ENCODE data around the gene CCT3.
"Not testable (repeated sequence)": the region's sequence is repeated elsewhere in the genome, so short reads cannot be mapped to it uniquely, and the experiment has no call there.

The CCT3 gene

GRCh38 chr1:156368157-156368658, 30.1 kb upstream of the CCT3 start:
- no peak for DNase-seq (ENCODE audit: low spot score)

GRCh38 chr1:156367383-156368156, 29.5 kb upstream of the CCT3 start:
- no peak for DNase-seq (ENCODE audit: low spot score)

DNA sequence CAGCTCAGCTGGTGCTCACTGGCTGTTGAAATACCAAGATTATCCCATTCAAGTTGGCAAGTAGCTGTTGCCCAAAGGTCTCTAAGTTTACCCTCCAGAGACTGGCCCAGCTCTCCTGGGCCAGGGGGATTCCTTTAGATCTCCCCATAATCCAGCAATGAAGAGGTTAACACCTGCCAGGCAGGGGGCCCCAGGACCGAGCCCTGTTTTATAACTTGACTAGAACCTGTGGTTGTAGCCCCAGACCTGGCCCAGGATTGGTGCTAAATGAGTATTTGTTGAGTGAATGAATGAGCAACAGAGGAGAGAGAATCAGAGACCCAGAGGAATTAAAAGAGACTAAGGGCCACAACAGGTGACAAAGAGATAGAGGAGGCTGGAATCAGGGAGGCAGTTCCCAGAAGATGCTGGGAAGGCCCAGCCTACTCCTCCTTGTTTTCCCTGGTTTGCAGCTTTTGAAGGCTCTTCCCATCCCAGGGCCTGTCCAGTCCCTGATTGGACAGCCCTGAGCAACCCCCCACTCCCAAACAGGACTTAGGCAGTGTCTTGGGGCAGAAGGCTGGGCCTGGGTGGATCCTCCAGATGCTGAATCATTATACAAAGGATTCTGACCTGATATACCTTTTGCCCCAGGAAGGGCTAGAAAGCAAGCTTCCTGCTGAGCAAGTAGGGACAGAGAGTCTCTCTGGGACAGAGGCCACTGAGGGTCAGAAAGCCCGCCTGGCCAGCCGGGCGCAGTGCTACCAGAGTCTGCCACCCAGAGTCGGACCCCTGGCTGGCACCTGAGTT, 28.5 kb upstream of the CCT3 start:
- no peak for DNase-seq (ENCODE audit: low spot score)

DNA sequence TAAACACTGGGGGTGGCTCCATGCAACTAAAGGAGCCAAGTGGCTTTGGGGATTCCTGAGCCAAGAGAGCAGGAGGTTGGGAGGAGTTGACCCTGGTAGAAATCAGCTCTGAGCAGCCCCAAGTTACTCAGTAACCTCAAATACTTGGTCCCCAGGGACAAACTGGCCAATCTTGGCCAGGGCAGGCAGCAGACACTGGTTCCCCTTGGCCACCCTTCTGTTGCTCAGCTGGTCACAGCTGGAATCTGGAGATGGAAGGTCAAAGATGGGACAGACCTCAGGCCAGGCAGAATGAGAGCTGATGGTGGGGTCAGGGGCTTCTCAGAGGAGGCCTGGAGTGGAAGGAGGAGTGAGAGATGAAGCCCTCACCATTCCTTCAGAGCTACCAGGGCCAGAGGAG, 27.7 kb upstream of the CCT3 start:
- DNase-seq (ENCODE audit: low spot score), result no peak

GRCh38 chr1:156360534-156360933, 22.4 kb upstream of the CCT3 start:
- no peak for DNase-seq (ENCODE audit: low spot score)

- no peak for DNase-seq (ENCODE audit: low spot score)
Observed at GRCh38 chr1:156359973-156360372, 21.9 kb upstream of the CCT3 start.

GRCh38 chr1:156359249-156359648, 21.2 kb upstream of the CCT3 start:
- DNase-seq (ENCODE audit: low spot score), result no peak

DNA sequence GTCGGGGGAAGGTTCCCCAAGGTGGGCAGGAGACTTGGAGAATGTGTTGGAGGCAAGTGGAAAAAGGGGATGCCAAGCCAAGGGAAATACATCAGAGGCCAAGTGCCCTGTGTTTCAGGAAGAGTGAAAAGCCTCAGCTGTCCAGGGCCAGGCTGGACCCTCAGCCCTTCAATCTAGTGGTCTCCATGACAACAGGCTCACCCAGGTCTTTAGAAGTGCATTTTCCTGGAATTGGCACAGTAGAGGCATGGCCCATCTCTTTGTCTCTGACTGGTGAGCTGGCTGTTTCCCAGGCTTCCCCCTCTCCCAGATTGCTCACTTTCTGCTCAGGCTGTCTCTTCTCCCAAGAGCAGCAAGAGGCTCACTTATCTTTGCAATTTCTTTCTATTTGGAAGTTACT, 20.5 kb upstream of the CCT3 start:
- no peak for DNase-seq (ENCODE audit: low spot score)

DNA sequence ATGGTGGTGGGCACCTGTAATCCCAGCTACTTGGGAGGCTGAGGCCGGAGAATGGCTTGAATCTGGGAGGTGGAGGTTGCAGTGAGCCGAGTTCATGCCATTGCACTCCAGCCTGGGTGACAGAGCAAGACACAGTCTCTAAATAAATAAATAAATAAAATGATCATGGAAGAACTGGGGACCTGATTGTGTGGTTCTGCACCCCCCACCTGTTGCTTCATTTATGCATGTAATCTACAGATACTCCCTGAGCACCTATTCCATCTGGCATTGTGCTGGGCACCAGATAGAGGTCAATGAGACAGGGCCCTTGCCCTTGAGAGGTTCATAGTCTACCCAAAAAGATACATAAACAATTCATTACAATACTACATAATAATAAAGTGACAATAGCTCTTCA, 19.9 kb upstream of the CCT3 start:
- DNase-seq (ENCODE audit: low spot score), result no peak

DNA sequence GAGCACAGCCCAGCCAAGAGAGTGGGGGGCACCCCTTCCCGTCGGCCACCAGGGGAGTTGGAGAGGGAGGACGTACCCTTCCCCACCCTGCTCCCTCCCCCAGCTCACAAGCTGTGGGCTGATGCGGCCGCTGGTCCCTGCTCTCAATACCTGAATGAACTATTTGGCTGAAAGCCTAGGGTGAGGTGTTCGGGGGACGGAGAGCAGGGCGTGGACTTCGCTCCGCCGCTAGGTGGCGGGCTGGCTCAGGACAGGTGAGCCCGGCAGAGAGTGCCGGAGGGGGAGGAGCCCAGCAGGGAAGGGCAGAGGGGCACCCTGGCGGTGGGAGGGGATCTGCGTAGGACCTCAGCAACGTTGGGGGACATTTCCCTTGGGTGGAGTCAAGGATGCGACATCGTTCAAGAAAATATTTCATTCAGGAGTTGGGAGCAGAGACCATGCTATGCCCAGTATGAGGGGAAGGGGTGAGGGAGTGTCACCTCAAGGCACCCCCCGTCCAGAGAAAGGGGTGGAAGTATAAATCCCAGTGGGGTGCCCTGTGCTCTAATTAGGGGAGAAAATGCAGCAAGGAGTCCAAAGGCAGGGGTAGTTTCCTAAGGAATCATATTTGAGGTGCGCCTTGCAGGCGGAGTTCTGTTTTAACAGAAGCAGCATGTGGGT, 18.9 kb upstream of the CCT3 start:
- no peak for DNase-seq (ENCODE audit: low spot score)

GRCh38 chr1:156356262-156356874, 18.3 kb upstream of the CCT3 start:
- DNase-seq (ENCODE audit: low spot score), result no peak

- DNase-seq (ENCODE audit: low spot score), result not testable (repeated sequence)
Observed at GRCh38 chr1:156352481-156352880, 14.4 kb upstream of the CCT3 start.

DNA sequence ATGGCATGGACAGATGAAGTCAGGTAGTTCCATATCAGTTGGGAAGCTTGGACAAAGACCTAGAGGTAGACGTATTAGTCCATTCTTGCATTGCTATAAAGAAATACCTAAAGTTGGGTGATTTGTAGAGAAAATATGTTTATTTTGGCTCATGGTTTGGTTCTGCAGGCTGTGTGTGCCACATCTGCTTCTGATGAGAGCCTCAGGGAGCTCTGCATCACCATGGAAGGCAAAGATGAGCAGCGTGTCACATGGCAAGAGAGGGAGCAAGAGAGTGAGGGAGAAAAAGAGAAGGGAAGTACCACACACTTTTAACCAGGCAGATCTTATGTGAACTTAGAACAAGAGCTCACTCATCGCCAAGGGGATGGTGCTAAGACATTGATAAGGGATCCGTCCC, 9.2 kb upstream of the CCT3 start:
- DNase-seq (ENCODE audit: low spot score), result no peak

- no peak for DNase-seq (ENCODE audit: low spot score)
Observed at GRCh38 chr1:156346636-156347035, 8.5 kb upstream of the CCT3 start.

DNA sequence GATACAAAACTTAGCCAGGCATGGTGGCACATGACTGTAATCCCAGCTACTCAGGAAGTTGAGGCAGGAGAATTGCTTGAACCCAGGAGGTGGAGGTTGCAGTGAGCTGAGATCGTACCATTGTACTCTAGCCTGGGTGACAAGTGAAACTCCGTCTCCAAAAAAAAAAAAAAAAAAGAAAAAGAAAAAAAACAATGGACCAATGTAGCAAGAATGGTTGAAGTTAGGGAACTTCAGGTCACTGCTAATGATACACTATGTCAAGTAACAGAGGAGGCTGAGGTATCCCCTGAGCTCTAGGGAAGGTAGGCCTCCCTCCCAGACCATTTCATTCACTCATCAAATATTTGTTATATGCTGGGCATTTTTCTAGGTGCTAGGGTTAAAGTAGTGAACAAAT, 7.9 kb upstream of the CCT3 start:
- DNase-seq (ENCODE audit: low spot score), result not testable (repeated sequence)

DNA sequence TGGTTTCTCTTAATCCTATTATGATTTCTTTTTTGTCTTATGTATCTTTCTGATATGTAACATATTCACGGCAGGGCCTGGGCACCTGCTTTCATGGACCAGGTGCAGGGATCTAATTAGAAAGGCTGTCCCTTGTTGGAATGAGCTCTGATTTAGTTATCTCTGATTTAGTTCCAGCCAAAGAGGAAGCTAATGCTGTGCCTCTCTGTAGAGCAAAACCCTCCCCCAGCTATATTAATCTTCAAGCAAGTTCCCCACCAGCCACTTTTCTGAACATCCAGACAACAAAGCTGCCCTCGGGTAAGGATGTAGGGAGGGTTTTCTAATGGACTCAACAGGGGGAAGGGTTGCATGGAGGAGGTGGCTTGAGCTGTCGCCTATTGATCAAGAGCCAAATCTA, 6.3 kb upstream of the CCT3 start:
- no peak for DNase-seq (ENCODE audit: low spot score)

DNA sequence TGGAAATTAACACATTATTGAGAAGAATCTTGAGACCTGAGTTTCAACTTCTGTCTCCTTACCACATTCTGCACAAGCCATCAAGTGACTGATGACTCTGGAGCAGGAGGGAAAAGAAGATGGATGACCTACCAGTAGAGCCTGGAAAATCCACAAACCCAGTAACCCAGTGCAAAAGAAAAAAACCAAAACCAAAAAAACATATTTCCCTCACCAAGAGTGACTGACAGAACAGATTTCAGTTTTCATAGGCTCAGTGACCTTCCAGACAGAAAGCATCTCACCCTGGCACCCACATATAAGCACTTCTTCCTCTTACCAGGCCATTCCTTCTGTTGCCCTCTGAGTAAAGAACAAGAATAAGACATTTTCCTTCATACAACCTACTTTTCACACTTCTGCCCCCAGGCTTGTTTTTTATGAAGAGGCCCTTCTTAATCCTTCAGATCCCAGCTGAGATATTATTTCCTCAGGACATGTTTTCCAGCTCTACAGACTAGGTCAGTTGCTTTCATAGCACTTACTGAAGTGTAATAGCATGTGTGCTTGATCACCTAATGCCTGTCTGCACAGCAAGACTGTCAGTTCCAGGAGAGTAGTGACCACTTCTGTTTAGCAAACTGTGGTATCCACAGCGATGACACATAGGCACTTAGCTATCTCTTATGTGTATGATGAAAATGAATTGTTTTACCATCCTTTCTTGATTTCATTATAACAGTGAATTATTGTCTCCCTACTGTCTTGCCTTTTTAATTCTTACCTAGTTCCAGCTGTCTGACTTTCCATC, 4.3 kb upstream of the CCT3 start:
- DNase-seq (ENCODE audit: low spot score), result no peak

DNA sequence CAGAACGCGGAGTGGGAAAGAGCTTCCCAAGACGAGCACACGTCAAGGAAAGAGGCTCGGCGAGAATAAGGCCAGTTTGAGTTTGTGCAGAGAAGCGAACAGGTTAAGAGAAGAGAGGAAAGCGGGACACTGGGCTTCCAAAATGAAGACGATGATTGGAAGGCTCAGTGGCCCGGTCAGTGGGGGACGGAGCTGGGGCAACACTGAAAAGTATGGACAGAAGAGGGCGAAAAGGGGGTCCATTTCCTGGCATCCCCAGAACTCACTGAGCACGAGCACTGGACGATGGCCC, 258 bp downstream of the CCT3 start:
- no peak for DNase-seq (ENCODE audit: low spot score)

- DNase-seq (ENCODE audit: low spot score), result peak; percentile 20
Observed at GRCh38 chr1:156337052-156337887, 822 bp downstream of the CCT3 start.

DNA sequence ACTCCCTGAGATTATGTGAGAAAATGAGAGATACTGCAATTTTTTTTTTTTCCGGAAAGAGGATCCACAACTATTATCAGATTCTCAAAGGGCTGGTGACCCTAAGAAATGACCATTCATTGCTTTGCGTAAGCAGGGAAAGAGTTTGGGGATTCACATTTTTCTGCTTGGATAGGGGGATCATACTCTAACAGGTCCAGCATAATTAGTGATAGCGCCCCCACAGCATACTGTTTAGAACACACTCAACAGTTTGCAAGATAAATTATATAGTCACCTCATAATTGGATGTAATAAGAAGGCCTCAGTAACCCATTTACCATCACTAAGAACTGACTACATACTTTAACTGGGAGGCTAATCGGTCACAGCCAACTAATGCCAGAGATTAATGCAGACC, 1.9 kb downstream of the CCT3 start:
- DNase-seq (ENCODE audit: low spot score), result peak; percentile 24

DNA sequence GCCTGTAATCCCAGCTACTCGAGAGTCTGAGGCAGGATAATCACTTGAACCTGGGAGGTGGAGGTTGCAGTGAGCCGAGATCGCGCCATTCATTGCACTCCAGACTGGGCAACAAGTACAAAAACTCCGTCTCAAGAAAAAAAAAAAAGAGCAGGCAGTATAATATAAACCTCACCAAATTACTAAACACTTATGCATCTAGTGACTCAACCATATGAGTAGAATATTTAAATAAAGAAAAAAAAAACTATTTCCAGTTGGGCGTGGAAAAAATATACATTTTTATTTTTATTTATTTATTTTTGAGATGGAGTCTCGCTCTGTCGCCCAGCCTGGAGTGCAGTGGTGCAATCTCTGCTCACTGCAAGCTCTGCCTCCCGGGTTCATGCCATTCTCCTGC, 14.9 kb downstream of the CCT3 start:
- not testable (repeated sequence) for DNase-seq (ENCODE audit: low spot score)
